HepG2 (cell line): ENCODE results near the gene MPST. TPM values are rescaled to one million over a fixed set of nuclear protein-coding genes. Genes with fewer than 3 reads are reported as not detected.

Source experiments
- FOXO1 ChIP-seq: sonication (generic); formaldehyde crosslinking; IDR thresholded peaks from 2 replicates; pipeline ENCODE4 v1.4.0; 2020; ENCODE audit warnings: missing genetic modification reagents
- IKZF5 ChIP-seq: IDR thresholded peaks from 2 replicates; pipeline ENCODE4 v1.6.1; 2018; ENCODE audit warnings: missing genetic modification reagents, mild to moderate bottlenecking, missing compliant biosample characterization
- ISX ChIP-seq: sonication (generic); formaldehyde crosslinking; conservative IDR thresholded peaks from 2 replicates; pipeline ENCODE4 v1.5.0; 2020; ENCODE audit warnings: missing genetic modification reagents
- NFE2 ChIP-seq: sonication (generic); formaldehyde crosslinking; IDR thresholded peaks from 2 replicates; pipeline ENCODE4 v1.4.0; 2020; ENCODE audit warnings: missing genetic modification reagents
- PHF21A ChIP-seq: sonication (generic); formaldehyde crosslinking; IDR thresholded peaks from 2 replicates; pipeline ENCODE4 v1.5.0; 2020; ENCODE audit warnings: mild to moderate bottlenecking, missing genetic modification reagents
- POLR2AphosphoS5 ChIP-seq: IDR thresholded peaks from 2 replicates; pipeline ENCODE4 v1.6.1; 2012; ENCODE audit warnings: low read depth, low read length
- ZNF121 ChIP-seq: sonication (generic); formaldehyde crosslinking; IDR thresholded peaks from 2 replicates; pipeline ENCODE4 v1.5.0; 2020; ENCODE audit warnings: mild to moderate bottlenecking, missing genetic modification reagents
- ZNF326 ChIP-seq: sonication (generic); formaldehyde crosslinking; IDR thresholded peaks from 2 replicates; pipeline ENCODE4 v1.4.0; 2020; ENCODE audit warnings: missing genetic modification reagents, borderline replicate concordance
- ZNF431 ChIP-seq: sonication (generic); formaldehyde crosslinking; IDR thresholded peaks from 2 replicates; pipeline ENCODE4 v1.9.0; 2022; ENCODE audit warnings: missing genetic modification reagents, low read depth, mild to moderate bottlenecking, borderline replicate concordance
- ZNF790 ChIP-seq: sonication (generic); formaldehyde crosslinking; IDR thresholded peaks from 2 replicates; pipeline ENCODE4 v1.8.0; 2022; ENCODE audit warnings: missing genetic modification reagents, mild to moderate bottlenecking, borderline replicate concordance
- ZNF816 ChIP-seq: sonication (generic); formaldehyde crosslinking; IDR thresholded peaks from 2 replicates; pipeline ENCODE4 v1.8.0; 2022; ENCODE audit warnings: missing genetic modification reagents, mild to moderate bottlenecking, borderline replicate concordance
- ZNF839 ChIP-seq: sonication (generic); formaldehyde crosslinking; IDR thresholded peaks from 2 replicates; pipeline ENCODE4 v1.4.0; 2020; ENCODE audit warnings: missing genetic modification reagents, mild to moderate bottlenecking, borderline replicate concordance
- polyA plus RNA-seq, 8 experiments: library from polyadenylated mRNA; depleted of rRNA in 3 of 8; stranded (reverse) in 7 of 8; unstranded in 1 of 8; fragments of >200 nt; fragmentation: Illumina TruSeq in 4 of 8; extraction: Trizol in 4 of 8; gene quantifications; 2 replicates each; pipeline versions ENCODE4 v1.2.1 to v1.2.3, GENCODE V29; 2011 to 2016; ENCODE audit warnings: low read depth in 4 of 8, missing spikeins in 1 of 8, mixed read lengths in 1 of 8; ENCODE audit not compliant: insufficient read depth in 1 of 8
- total RNA-seq, 5 experiments: library from RNA; depleted of rRNA; stranded (reverse); fragments of >200 nt; fragmentation: Illumina TruSeq; extraction: Trizol; gene quantifications; 2 replicates each; pipeline ENCODE4 v1.2.3, GENCODE V29; 2016; ENCODE audit warnings: low read depth in 1 of 5
- TF ChIP-seq, protein P1 (sequence below): sonication (generic); formaldehyde crosslinking; IDR thresholded peaks from 2 replicates; pipeline ENCODE4 v1.4.0; 2020; ENCODE audit warnings: mild to moderate bottlenecking, missing genetic modification reagents
- TF ChIP-seq, protein P2 (sequence below): sonication (generic); formaldehyde crosslinking; IDR thresholded peaks from 2 replicates; pipeline ENCODE4 v1.4.0; 2020; ENCODE audit warnings: missing genetic modification reagents, borderline replicate concordance
- TF ChIP-seq, protein P3 (sequence below): IDR thresholded peaks from 2 replicates; pipeline ENCODE4 v1.6.1; 2016; ENCODE audit warnings: mild to moderate bottlenecking
- TF ChIP-seq, protein P4 (sequence below): sonication (generic); formaldehyde crosslinking; IDR thresholded peaks from 2 replicates; pipeline ENCODE4 v1.4.0; 2020; ENCODE audit warnings: mild to moderate bottlenecking, missing genetic modification reagents
- TF ChIP-seq, protein P5 (sequence below): IDR thresholded peaks from 2 replicates; pipeline ENCODE4 v1.4.0; 2020; ENCODE audit warnings: mild to moderate bottlenecking, missing genetic modification reagents

The MPST gene
- total and polyA plus RNA-seq, 2 of the 13 experiments (the other 11 are each of a cell fraction or from before 2014, with no cell fraction given) = 133 to 141 TPM

GRCh38 chr22:37018815-37019308, 680 bp upstream of the MPST start (continued):
- TF ChIP-seq IKZF5 (CRISPR knock-in tag) (peak; percentile 35; the same call in 1 of the 2 replicates), NFE2 (CRISPR knock-in tag) (no peak), ZNF816 (CRISPR knock-in tag) (0 out of 2 replicates have a peak, but pooled peaks have one; percentile 59), PHF21A (CRISPR knock-in tag) (peak; percentile 68; the same call in 1 of the 2 replicates), ZNF326 (CRISPR knock-in tag) (no peak), ZNF790 (0 out of 2 replicates have a peak, but pooled peaks have one; percentile 57), ZNF431 (CRISPR knock-in tag) (0 out of 2 replicates have a peak, but pooled peaks have one; percentile 25), ZNF839 (no peak; the same call in 1 of the 2 replicates), ZNF121 (CRISPR knock-in tag) (no peak), FOXO1 (CRISPR knock-in tag) (0 out of 2 replicates have a peak, but pooled peaks have one; percentile 26), POLR2AphosphoS5 (no peak; the same call in 1 of the 2 replicates), ISX (CRISPR knock-in tag) (no peak)
- TF ChIP-seq, protein P1, sequence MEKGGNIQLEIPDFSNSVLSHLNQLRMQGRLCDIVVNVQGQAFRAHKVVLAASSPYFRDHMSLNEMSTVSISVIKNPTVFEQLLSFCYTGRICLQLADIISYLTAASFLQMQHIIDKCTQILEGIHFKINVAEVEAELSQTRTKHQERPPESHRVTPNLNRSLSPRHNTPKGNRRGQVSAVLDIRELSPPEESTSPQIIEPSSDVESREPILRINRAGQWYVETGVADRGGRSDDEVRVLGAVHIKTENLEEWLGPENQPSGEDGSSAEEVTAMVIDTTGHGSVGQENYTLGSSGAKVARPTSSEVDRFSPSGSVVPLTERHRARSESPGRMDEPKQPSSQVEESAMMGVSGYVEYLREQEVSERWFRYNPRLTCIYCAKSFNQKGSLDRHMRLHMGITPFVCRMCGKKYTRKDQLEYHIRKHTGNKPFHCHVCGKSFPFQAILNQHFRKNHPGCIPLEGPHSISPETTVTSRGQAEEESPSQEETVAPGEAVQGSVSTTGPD (CRISPR knock-in tag) = 0 out of 2 replicates have a peak, but pooled peaks have one; percentile 53
- TF ChIP-seq, protein P2, sequence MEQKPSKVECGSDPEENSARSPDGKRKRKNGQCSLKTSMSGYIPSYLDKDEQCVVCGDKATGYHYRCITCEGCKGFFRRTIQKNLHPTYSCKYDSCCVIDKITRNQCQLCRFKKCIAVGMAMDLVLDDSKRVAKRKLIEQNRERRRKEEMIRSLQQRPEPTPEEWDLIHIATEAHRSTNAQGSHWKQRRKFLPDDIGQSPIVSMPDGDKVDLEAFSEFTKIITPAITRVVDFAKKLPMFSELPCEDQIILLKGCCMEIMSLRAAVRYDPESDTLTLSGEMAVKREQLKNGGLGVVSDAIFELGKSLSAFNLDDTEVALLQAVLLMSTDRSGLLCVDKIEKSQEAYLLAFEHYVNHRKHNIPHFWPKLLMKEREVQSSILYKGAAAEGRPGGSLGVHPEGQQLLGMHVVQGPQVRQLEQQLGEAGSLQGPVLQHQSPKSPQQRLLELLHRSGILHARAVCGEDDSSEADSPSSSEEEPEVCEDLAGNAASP (CRISPR knock-in tag) = no peak
- TF ChIP-seq, protein P3, sequence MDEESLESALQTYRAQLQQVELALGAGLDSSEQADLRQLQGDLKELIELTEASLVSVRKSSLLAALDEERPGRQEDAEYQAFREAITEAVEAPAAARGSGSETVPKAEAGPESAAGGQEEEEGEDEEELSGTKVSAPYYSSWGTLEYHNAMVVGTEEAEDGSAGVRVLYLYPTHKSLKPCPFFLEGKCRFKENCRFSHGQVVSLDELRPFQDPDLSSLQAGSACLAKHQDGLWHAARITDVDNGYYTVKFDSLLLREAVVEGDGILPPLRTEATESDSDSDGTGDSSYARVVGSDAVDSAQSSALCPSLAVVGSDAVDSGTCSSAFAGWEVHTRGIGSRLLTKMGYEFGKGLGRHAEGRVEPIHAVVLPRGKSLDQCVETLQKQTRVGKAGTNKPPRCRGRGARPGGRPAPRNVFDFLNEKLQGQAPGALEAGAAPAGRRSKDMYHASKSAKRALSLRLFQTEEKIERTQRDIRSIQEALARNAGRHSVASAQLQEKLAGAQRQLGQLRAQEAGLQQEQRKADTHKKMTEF (CRISPR knock-in tag) = peak; percentile 45
- TF ChIP-seq, protein P4, sequence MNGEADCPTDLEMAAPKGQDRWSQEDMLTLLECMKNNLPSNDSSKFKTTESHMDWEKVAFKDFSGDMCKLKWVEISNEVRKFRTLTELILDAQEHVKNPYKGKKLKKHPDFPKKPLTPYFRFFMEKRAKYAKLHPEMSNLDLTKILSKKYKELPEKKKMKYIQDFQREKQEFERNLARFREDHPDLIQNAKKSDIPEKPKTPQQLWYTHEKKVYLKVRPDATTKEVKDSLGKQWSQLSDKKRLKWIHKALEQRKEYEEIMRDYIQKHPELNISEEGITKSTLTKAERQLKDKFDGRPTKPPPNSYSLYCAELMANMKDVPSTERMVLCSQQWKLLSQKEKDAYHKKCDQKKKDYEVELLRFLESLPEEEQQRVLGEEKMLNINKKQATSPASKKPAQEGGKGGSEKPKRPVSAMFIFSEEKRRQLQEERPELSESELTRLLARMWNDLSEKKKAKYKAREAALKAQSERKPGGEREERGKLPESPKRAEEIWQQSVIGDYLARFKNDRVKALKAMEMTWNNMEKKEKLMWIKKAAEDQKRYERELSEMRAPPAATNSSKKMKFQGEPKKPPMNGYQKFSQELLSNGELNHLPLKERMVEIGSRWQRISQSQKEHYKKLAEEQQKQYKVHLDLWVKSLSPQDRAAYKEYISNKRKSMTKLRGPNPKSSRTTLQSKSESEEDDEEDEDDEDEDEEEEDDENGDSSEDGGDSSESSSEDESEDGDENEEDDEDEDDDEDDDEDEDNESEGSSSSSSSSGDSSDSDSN (CRISPR knock-in tag) = 0 out of 2 replicates have a peak, but pooled peaks have one; percentile 57
- TF ChIP-seq, protein P5, sequence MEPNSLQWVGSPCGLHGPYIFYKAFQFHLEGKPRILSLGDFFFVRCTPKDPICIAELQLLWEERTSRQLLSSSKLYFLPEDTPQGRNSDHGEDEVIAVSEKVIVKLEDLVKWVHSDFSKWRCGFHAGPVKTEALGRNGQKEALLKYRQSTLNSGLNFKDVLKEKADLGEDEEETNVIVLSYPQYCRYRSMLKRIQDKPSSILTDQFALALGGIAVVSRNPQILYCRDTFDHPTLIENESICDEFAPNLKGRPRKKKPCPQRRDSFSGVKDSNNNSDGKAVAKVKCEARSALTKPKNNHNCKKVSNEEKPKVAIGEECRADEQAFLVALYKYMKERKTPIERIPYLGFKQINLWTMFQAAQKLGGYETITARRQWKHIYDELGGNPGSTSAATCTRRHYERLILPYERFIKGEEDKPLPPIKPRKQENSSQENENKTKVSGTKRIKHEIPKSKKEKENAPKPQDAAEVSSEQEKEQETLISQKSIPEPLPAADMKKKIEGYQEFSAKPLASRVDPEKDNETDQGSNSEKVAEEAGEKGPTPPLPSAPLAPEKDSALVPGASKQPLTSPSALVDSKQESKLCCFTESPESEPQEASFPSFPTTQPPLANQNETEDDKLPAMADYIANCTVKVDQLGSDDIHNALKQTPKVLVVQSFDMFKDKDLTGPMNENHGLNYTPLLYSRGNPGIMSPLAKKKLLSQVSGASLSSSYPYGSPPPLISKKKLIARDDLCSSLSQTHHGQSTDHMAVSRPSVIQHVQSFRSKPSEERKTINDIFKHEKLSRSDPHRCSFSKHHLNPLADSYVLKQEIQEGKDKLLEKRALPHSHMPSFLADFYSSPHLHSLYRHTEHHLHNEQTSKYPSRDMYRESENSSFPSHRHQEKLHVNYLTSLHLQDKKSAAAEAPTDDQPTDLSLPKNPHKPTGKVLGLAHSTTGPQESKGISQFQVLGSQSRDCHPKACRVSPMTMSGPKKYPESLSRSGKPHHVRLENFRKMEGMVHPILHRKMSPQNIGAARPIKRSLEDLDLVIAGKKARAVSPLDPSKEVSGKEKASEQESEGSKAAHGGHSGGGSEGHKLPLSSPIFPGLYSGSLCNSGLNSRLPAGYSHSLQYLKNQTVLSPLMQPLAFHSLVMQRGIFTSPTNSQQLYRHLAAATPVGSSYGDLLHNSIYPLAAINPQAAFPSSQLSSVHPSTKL = peak; percentile 27; the same call in 1 of the 2 replicates
